CD4-positive, alpha-beta T cell treated with Interleukin-17A for 4 hours (primary cell): ENCODE measurements around the gene STIP1.
A peak's percentile ranks its signal among the peaks of the same experiment; 100 is the strongest.

ENCODE experiments used
- DNase-seq: peaks from one replicate; pipeline ENCODE4 v3.0.0-alpha.2; 2020; ENCODE audit warnings: mixed read lengths

STIP1 gene

DNA sequence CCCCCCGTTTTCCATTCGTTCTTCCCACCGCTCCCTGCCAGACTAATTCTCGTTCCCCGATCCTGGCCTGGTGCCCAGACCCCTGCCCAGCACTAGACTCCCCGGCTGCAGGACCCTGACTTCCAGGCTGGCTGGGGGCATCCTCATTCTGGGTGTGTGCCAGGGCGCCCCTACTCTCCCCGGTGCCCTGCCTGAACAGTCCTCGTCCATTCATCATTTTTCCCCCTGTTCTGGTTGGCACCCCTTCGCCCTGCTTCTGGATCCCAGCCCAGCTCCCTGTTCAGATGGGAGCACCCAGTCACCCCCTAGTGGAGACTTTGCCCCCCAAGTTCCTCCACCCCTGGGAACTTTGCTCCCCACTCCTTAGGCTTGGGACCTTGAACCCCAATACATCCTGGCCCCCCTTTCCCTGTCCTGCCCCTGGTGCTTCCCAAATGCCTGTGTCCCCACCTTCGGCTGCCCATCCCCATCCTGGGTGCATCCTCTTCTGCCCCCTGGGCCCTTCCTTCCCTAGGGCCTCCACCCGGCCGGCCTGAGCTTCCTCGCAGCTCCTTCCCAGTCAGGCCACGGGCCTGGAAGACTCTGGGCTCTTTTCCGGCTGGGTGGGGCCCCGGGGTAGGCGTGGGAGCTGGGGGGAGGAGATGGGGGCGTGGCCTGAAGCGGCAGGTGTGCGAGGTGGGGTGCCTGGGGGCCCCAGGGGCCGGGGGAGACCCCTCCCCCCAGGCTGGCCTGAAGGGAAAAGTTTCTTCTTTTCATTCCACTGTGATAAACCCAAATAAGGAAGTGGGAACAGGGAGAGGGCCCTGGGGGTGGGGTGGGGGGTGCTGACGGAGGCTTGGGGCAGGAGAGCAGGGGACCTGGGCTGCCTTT, 66.3 kb downstream of the STIP1 start:
- peak; percentile 44 for DNase-seq

DNA sequence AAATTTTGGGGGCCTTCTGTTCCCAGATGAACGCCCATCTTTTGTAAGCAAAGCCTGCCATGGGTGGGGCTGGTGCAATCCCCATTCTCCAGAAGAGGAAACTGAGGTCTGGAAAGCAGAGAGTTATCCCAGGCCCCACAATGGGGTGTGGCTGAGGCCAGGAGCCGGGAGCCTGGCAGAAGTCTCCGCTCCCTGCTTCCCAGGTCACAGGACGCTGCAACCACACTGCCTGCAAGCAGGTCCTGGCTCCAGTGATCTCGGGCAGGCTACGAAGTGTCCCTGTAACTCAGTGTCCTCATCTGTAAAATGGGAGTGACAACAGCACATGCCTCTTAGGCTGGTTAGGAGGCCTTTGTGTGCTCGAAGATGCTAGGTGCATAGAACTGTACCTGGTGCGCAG, 67.1 kb downstream of the STIP1 start:
- no peak for DNase-seq

DNA sequence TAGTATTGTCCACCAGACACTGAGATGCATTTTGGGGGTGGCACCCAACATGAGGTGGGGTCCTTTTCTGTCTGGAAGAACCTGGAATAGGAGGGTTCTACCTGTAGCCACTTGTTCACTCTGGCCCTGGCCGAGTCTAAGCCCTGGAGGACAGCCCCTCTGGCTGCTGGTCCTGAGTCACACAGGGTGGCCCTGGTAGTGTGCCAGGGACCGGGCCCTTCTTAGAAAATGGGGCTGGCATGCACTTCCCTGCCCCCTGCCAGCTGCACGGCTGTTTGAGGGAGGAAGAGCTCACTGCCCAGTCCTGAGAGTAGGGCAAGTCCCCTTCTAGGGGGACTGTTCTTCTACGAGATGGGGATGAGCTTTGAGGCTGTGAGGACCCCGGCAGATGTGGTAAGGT, 67.5 kb downstream of the STIP1 start:
- no peak for DNase-seq
